Measurements from ENCODE around the gene COPS6.

Gene COPS6

GRCh38 chr7:100081535-100082102 lies 7.2 kb upstream of the COPS6 start, which contains the start of gene ZNF3 (continued):
- TF ChIP-seq PRDM6 (tag by site-specific recombination; IDR thresholded peaks at IDR 0.05): no peak
- no peak for TF ChIP-seq HOXC10 (CRISPR knock-in tag; IDR thresholded peaks at IDR 0.05)
- no peak; the same call in 1 of the 2 replicates for TF ChIP-seq YY1 (tag by site-specific recombination; IDR thresholded peaks at IDR 0.05)
- TF ChIP-seq ZNF274 (IDR thresholded peaks at IDR 0.05; ENCODE audit: low read length): no peak
- TF ChIP-seq ZNF274 (tag by site-specific recombination; IDR thresholded peaks at IDR 0.05; ENCODE audit: borderline replicate concordance): no peak
- TF ChIP-seq ZNF785 (tag by site-specific recombination; IDR thresholded peaks at IDR 0.05): no peak
- peak; percentile 29; the same call in 1 of the 2 replicates for TF ChIP-seq ZBTB20 (tag by site-specific recombination; IDR thresholded peaks at IDR 0.05)
- no peak for TF ChIP-seq ZNF670 (tag by site-specific recombination; IDR thresholded peaks at IDR 0.05; ENCODE audit: low read depth)
- TF ChIP-seq ZNF488 (tag by site-specific recombination; IDR thresholded peaks at IDR 0.05): no peak
- no peak for TF ChIP-seq ZNF555 (tag by site-specific recombination; conservative IDR thresholded peaks at IDR 0.05)
- 0 out of 2 replicates have a peak, but pooled peaks have one; percentile 17 for TF ChIP-seq ZSCAN23 (tag by site-specific recombination; IDR thresholded peaks at IDR 0.05)
- TF ChIP-seq SP3 (tag by site-specific recombination; IDR thresholded peaks at IDR 0.05): peak; percentile 93
- peak; percentile 88 for TF ChIP-seq ZIC2 (tag by site-specific recombination; IDR thresholded peaks at IDR 0.05)
- TF ChIP-seq ZNF341 (tag by site-specific recombination; IDR thresholded peaks at IDR 0.05; ENCODE audit: low read depth): 0 out of 2 replicates have a peak, but pooled peaks have one; percentile 30
- no peak for TF ChIP-seq ZNF830 (tag by site-specific recombination; IDR thresholded peaks at IDR 0.05; ENCODE audit: low read depth)
- TF ChIP-seq PRDM10 (tag by site-specific recombination; IDR thresholded peaks at IDR 0.05): 0 out of 2 replicates have a peak, but pooled peaks have one; percentile 43
- no peak for TF ChIP-seq SCRT1 (tag by site-specific recombination; IDR thresholded peaks at IDR 0.05; ENCODE audit: borderline replicate concordance)
- peak; percentile 27; the same call in 1 of the 2 replicates for TF ChIP-seq ZNF513 (tag by site-specific recombination; IDR thresholded peaks at IDR 0.05)
- TF ChIP-seq ZNF416 (tag by site-specific recombination; IDR thresholded peaks at IDR 0.05): no peak
- TF ChIP-seq ZNF302 (tag by site-specific recombination; IDR thresholded peaks at IDR 0.05; ENCODE audit: low read depth): no peak
- TF ChIP-seq ZNF707 (tag by site-specific recombination; IDR thresholded peaks at IDR 0.05): no peak
- TF ChIP-seq KLF9 (tag by site-specific recombination; IDR thresholded peaks at IDR 0.05; ENCODE audit: low read depth): peak; percentile 83
- TF ChIP-seq ZNF747 (tag by site-specific recombination; IDR thresholded peaks at IDR 0.05): no peak
- peak; percentile 72 for TF ChIP-seq ZBTB21 (tag by site-specific recombination; IDR thresholded peaks at IDR 0.05)
- no peak for TF ChIP-seq ZNF404 (tag by site-specific recombination; IDR thresholded peaks at IDR 0.05)
- peak; percentile 73 for TF ChIP-seq ZNF76 (tag by site-specific recombination; IDR thresholded peaks at IDR 0.05; ENCODE audit: borderline replicate concordance, low read depth)
- TF ChIP-seq ZBTB26 (tag by site-specific recombination; optimal IDR thresholded peaks at IDR 0.05): peak; percentile 97

Measured in HEK293 (cell line).